HG03159 (cell line): ENCODE data around the gene HERC6.
"Not testable (repeated sequence)": the region's sequence is repeated elsewhere in the genome, so short reads cannot be mapped to it uniquely, and the experiment has no call there.

Source experiments
- ATAC-seq: cut with Tn5 transposase; IDR thresholded peaks from one replicate; pipeline ENCODE4 v1.9.1; 2021; ENCODE audit warnings: mild to moderate bottlenecking, moderate library complexity; ENCODE audit not compliant: unreplicated experiment

Gene HERC6

DNA sequence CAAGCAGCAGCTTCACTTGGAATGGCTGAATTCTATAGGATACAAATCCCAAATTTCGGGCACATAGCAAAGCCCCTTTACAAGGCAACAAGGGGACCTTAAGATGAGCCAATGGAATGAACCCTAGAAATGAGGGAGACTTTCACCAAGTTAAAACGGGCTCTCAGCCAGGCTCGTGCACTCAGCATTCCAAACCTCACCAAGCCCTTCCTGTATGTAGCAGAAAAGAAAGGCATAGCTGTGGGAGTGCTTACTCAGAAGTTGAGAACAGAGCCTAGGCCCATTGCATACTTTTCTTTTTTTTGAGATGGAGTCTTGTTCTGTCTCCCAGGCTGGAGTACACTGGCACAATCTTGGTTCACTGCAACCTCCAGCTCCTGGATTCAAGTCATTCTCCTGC is 67.5 kb downstream of the HERC6 start:
- no peak for ATAC-seq

DNA sequence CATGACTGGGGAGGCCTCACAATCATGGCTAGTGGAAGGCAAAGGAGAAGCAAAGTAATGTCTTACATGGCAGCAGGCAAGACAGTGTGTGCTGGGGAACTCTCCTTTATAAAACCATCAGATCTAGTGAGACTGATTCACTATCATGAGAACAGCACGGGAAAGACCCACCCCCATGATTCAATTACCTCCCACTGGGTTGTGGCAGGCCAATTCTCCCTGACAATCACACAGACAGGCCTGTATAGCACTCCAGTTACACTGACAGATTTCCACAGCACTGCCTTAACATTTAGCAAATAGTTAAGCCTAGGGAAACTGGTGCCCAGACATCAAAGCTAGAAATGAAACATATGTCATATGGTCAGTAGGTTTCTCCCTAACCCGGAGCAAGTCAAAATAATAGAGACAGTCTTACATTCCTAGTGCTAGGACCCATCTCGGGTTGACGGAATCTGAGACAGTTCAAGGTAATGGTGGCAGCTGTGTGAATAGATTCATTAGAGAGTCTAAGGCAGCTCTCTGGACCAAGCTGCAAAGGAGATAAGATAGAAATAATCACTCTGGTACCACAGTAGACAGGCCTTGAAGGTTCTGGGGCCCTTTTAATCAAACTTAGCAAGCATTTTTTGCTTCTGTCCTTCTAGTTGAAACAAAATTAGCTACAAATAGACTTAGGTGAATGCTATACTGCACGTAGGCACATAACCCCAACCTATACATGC is 68.9 kb downstream of the HERC6 start:
- no peak for ATAC-seq

DNA sequence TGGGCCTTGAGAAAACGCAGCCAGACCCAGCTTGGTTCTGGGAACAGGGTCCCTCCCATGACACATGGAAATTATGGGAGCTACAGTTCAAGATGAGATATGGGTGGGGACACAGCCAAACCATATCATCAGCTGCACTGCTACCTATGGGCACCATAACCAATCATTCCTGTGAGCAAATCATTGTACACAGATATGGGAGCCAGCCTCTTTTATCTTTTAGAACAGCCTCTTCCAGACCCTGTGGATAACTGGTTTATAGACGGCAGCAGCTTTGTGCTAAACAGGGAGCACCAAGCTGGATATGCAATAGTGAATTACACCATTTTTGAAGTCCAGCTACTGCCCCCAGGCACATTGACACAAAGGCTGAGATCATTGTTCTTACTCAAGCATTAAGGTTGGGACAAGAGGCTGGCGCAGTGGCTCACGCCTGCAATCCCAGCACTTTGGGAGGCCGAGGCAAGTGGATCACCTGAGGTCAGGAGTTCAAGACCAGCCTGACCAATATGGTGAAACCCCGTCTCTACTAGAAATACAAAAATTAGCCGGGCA is 69.6 kb downstream of the HERC6 start:
- not testable (repeated sequence) for ATAC-seq

DNA sequence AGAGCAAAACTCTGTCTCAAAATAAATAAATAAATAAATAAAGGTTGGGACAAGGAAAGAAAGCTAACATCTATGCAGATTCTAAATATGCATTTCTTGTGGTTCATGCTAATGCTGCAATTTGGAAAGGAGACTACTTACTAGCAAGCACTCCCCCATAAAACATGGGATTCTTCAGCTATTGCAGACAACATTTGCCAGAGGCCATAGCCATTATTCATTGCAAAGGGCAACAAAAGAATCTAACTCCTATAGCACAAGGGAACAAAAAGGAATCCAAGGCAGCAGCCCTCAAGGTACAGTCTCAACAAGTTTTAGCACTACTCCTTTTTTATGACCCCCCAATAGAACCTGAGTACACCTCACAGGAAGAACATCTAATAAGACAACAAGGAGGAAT is 70.2 kb downstream of the HERC6 start:
- ATAC-seq = no peak

DNA sequence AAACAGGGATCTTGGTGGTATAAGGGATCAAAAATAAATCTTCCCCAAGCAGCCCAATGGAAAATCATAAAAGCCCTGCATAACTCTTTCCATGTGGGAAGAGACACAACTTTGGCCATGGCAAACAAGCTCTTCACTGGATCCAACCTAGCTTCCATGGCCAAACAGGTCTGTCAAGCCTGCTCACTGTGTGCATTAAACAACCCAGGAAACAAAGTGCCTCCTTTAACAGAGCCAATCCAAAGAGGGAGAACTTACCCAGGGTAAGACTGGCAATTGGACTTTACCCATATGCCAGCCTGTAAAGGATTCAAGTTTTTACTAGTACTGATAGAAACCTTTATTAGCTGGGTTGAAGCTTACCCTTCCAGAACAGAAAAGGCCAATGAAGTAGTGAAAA is 70.6 kb downstream of the HERC6 start:
- no peak for ATAC-seq

DNA sequence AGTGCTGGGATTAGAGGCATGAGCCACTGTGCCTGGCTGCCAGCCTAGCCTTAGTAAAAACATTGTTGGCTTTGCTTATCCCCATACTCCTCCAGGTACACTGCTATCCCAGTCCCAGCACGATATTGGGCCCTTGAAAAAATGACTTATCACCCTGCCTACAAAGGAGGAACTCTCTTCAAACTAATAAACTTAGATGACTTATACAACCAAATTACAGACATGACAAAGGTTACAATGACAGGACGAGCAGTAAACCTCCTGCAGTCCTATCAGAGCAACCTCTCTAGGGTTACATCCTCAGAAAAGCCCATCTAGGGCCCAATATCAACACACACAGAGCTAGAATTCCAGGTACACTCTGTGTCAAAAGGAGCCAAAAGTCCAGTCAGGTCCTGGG is 72.6 kb downstream of the HERC6 start:
- ATAC-seq = no peak

DNA sequence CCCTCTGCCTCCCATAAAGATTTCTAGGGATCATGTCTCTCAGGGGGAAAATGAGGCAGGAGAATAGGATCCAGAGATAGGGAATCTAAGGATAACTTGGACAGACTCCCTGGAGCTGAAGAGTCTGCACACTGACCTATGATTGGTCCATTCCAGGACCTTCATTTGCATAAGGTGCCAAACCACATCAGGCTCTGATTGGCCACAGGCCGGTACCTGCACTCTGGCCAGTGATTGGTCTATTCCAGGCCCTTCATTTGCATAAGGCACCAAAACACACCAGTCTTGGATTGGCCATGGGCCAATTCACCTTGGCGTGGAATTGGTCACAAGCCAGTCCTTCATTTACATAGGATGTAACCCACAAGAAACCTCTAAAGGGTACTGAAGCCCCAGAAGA is 74.3 kb downstream of the HERC6 start:
- no peak for ATAC-seq

DNA sequence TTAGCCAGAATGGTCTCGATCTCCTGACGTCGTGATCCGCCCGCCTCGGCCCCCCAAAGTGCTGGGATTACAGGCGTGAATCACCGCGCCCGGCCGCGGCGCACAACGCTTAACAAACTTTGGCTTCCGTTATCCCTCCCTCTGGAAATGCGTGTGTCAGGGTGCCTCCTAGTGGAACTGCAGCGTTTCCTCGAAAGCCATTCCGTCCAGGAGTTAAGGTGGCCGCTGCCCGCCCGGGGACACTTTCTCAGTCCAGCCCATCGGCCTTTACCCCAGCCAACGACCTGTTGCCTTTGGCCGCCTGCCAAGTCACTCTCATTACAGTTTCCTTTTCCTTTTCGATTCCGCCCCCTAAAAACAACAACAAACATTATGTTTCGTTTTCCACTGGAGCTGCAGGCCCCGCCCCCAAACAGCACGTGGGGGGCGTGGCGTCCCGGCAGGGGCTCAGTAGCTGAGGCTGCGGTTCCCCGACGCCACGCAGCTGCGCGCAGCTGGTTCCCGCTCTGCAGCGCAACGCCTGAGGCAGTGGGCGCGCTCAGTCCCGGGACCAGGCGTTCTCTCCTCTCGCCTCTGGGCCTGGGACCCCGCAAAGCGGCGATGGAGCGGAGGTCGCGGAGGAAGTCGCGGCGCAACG is 78.1 kb downstream of the HERC6 start, which contains the start of gene HERC5:
Gene HERC5 (plus strand): TSS at position 450 of the 637 bp plus-strand sequence. CDS start 151 bp downstream, at position 601.
- peak; percentile 91 for ATAC-seq

DNA sequence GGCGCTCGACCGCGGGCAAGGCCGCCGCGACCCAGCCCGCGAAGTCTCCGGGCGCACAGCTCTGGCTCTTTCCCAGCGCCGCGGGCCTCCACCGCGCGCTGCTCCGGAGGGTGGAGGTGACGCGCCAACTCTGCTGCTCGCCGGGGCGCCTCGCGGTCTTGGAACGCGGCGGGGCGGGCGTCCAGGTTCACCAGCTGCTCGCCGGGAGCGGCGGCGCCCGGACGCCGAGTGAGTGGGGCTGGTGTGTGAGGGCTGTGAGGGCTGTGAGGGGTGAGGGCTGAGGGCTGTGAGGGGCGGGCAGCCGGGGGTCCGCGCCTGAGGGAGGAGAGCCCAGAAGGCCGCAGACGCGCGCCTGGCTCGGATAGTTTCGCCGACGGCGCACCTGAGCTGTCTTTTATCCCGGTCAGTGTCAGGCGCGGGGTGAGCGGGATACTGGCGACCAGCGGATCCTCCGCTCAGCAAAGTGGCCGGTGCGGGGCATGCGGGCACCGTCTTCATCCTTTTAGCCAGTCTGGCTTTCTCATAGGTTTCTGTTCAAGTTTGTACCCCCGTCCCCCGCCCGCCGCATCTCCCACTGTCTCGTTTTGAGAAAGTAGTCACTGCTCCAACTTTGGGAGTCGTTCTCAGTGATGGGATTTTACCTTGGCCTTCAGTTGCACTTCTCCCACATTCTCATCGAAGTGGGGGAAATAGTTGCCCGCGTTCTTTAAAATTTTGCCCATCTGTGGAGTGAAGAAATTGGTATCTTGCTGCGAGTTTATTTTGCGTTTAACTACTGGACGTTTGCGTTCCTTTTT is 78.9 kb downstream of the HERC6 start:
- ATAC-seq = peak; percentile 41

DNA sequence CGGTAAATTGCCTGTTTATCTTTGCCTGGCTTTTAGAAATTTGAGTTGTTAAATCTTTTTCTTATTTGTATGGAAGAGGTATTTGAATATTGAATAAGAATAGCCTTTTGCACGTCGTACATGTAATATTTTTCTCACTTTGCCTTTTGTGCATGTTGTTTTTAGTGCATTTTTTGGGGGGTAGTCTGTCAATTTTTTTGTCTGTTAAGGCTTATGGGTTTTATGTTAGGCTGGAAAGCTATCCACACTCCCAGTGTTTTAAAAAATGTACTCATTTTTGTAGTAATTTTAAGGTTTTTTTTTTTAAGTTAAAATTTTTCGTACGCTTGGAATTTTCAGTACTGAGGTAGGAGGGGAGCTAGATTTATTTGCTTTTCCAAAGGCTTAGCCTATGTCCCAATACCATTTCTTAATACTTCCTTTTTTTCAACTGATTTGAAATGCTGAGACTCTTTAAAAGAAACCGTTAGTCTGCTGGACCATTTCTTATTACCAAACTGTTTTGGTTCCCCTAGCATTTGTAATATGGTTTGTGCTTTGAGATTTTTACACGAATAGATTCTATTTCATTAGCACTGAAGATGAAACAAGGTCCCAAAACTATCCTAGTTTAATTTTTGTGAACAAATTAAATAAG is 79.6 kb downstream of the HERC6 start:
- no peak for ATAC-seq

DNA sequence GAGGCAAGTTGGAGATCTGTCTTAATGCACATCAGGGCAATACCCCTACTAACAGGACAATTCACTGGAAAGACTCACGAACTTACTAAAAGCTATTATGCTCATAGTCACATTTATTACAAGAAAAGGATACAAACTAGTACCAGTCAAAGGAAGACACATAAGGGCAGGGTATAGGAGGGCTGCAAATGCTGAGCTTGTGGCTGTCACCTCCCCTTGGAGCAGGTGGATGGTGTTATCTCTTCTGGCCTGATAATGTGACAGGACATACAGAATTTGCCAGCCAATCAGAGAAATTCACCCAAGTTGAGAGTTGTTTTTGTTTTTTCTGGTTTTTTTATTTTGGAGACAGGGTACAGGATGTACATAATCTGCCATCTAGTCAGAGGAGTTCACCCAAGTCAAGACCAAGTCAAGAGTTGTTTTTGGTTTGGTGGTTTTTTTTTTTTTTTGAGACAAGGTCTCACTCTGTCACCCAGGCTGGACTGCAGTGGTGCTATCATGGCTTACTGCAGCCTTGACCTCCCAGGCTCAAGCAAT is 87.1 kb downstream of the HERC6 start:
- no peak for ATAC-seq

DNA sequence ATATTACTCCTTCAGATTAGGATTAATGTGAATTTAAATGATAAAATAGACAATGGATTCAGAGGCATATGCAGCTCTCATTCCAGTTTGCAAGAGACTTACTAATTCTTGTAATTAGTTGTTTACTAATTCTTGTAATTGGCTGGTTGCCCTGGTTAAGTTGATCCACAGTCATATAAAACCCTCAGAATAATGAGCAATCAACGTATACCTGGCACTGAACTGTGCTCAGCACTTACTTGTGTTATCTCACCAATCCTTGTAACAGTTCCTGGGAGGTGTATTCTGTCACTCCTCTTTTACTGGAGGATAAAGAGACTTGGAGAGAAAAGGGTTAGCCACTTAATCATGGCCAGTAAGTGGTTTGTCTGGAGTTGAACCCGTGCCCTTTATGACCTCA is 88.7 kb downstream of the HERC6 start:
- ATAC-seq = no peak

DNA sequence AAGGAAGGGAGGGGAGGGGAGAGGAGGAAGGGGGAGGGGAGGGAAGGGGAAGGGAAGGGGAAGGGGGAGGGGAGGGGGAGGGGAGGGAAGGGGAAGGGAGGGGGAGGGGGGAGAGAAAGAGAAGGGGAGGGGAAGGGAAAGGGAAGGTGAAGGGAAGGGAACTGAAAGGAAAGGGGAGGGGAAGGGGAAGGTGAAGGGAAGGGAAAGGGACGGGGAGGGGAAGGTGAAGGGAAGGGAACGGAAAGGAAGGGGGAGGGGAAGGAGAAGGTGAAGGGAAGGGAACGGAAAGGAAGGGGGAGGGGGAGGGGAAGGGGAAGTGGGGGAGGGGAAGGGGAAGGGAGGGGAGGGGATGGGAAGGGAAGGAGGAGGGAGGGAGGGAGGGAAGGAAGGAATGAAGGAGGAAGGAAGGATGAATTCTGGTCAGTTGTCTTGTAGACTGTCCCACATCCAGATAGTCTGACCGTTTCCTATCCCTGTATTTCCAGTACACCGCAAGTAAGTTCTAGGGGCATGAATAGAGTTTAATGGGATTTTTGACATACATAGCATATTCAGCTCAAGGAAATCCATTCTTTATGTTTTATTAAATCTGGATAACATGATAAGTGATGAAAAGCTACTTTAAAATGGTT is 98.7 kb downstream of the HERC6 start:
- no peak for ATAC-seq

DNA sequence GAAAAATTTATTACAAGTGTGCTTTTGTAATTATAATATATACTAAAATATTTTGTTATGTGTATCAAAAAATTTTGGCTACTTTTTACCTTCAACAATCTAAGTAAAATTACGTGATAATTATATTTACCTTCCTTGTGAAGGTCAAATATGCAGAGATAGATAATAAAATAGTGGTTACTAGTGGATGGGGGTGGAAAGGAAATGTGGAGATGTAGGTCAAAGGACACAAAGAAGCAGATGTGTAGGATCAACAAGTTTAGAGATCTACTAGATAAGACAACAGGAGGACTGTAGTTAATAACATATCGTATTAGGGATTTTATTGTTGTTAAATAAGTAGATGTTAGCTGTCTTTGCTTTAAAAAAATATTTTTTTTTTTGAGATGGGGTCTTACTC is 99.6 kb downstream of the HERC6 start:
- no peak for ATAC-seq

DNA sequence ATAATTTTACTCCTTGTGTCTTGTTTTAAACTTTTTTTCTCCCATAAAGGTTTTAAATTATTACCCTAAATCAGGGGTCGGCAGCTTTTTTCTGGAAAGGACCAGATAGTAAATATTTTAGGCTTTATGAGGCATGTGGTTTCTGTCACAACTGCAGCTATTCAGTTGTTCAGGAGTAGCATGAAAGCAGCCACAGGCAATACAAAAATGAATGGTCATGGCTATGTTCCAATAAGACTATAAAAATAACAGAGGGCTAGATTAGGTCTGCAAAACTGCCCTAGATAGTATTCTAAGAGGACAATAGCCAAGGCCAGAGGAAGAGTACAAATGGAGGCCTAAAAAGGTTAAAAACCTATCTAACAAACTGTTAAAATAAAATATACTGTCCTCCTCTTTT is 102.9 kb downstream of the HERC6 start:
- ATAC-seq = no peak

DNA sequence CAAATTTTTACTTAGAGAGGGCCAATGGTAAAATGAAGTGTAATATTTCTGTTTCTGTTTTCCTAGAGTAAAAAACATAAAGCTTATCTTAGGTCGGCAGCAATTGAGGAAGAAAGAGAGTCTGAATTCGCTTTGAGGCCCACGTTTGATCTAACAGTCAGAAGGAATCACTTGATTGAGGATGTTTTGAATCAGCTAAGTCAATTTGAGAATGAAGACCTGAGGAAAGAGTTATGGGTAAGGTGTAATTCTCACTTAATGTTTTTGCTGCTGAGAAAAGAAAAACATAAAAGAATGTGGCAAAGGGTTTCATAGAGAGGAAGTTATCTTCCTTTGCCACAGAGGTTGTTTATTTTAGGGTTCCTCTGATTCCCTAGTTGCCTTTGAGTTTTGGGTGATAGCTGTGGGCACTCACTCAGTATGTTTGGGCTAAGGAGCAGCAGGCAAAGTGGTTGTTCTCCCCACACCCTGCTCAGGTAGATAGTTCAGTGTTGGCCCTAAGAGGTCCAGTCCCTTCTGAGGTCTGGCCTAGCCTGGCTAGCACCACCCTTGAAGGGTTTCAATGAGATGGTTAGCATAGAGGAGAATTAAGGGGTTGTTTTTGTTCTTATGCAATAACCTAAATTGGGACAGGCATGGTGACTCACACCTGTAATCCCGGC is 110.6 kb downstream of the HERC6 start:
- no peak for ATAC-seq
